Measurements from ENCODE around the gene CCHCR1.
"Not testable (repeated sequence)": the region's sequence is repeated elsewhere in the genome, so short reads cannot be mapped to it uniquely, and the experiment has no call there.

The CCHCR1 gene, protein sequence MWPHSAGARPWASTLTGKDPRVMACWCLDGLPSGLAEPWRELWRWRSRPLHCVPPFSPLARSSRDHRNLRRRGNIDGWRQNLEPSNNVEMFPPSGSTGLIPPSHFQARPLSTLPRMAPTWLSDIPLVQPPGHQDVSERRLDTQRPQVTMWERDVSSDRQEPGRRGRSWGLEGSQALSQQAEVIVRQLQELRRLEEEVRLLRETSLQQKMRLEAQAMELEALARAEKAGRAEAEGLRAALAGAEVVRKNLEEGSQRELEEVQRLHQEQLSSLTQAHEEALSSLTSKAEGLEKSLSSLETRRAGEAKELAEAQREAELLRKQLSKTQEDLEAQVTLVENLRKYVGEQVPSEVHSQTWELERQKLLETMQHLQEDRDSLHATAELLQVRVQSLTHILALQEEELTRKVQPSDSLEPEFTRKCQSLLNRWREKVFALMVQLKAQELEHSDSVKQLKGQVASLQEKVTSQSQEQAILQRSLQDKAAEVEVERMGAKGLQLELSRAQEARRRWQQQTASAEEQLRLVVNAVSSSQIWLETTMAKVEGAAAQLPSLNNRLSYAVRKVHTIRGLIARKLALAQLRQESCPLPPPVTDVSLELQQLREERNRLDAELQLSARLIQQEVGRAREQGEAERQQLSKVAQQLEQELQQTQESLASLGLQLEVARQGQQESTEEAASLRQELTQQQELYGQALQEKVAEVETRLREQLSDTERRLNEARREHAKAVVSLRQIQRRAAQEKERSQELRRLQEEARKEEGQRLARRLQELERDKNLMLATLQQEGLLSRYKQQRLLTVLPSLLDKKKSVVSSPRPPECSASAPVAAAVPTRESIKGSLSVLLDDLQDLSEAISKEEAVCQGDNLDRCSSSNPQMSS

DNA sequence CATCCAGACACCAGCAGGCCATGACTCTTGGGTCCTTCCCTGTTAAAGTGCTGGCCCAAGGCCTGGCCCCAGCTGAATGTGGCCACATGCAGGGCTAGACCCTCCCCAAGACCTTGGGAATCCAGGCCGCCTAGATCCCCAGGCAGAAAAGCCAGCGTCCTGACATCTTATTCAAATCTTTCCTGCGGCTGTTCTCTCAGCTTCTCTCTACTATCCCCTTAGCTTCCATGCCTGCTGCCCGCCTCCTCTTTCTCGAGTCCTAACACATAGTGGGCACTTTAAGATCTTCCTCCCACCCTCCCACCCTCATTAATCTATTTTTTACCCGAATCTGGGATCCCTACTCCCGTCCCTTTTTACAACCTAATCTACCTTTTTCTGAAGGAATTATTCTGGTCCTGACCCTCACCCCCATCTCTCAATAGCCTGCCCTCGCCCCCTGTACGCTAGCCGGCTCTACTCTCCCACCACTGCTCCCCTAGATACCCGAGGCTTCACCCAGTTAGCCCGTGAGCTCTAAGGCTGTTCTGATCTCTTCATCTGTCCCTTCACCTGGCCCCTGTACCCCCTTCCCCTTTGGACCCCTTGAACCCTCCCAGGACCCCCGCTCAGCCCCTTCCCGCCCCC lies at the start of gene CCHCR1:
Gene CCHCR1, minus strand, starts transcription at position 290 of the 627 bp plus-strand sequence. Its CDS starts 202 bp downstream, at position 88.
- no peak for DNase-seq

DNA sequence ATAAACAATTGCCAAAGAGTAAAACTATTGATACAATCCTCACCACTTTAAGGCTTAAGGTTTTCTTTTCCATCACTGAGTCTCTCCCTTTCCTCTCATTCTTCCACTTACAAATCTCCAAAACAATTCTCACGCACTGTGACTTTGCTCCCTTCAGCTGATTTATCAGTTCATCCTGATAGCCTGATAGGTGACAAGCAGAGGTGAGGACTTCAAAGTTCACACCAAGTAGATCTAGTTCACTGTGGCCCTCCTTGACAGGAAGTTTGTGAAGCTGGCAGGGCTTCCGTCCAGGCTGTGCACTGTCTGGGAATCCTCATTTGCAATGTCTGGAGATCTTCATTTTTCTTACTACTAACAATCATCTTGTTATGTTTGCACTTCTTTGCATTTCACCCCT lies 48.0 kb upstream of the CCHCR1 start:
- no peak for DNase-seq

DNA sequence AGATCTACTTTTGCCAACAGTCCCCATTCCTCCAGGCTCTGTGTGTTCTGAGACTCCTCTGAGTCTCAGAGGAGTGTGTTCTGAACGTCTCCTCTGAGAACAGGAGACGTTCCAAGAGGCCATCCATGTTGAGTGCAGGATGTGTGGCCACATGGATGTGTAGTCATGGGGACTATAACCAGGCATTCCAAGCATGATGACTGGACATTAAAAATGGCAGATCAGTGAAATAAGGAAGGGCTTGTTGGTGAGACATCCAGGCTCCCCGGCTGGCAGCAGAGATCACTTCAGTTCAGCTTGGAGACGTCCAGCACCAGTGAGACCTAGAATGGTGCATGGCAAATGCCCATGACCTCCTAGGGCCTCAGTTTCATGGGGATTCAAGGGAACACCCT lies 47.1 kb upstream of the CCHCR1 start:
- no peak for DNase-seq

DNA sequence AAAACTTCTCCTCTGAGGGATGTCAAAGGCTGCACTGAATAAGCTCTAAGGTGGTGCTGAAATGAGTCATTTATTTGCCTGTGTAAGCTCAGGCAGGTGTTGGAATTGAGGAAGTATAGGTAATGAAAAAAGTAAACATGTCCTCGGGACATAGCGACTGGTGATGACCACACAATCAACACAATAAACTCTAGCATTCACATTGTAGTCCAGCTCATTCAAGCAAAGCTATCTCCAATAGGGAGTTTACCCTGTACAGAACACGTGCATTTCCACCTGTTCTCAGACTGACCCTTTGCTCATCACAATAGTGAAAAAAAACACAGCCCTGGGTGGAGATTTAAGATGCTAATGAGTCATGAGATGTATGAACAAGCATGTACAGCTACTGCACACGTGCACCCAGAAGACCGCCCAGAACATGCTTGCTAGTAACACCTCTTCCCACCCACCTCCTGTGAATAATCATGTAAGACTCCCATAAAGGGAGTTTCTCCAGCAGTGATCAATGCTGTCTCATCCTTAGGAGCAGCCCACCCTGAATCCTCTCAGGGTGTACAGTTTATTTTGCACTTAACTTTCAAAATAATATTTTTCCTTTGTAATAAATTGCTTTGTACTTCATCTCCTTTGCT lies 45.9 kb upstream of the CCHCR1 start:
- peak; percentile 78 for DNase-seq

DNA sequence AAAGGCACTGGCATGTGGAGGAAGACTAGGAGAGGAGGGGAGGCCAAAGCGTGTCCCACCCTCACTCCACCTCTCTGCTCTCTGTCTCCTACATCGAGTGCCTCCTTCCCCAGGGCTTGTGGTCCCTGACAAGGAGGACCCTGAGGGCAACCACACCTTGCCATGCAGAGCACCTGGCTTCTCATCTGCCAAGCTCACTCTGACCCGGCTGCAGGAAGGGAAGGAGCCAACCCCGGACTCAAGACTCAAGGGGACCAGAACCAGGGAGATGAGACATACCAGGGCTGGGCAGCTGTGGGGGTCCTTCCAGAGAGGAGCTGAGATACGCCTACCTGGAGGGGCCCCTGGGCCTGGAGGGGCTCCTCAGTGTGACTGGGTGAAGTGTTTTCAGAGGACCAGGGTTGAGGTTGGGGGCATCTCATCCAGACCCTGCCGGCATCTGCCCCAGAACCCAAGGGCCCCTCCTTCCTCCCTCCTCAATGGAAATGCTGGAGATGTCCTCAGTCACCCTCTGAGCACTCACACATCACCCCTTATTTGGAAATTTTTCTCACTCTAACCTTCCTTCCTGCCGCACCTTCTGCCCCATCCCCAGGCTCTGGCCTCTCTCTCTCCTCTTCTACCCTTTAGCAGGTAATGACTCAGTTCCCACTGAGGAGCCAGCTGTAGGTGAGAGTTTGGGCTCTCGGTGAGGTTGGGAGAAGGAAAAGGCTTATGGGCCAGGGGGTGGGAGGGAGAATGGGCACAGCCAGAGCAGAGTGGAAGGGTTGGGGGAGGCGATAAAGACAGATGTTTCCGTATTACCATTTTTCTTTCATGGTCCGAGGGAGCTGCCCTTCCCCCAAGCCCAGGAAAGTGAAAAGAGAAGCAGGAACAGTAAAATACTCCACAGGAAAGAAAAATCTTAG lies 44.9 kb upstream of the CCHCR1 start:
- peak; percentile 52 for DNase-seq

DNA sequence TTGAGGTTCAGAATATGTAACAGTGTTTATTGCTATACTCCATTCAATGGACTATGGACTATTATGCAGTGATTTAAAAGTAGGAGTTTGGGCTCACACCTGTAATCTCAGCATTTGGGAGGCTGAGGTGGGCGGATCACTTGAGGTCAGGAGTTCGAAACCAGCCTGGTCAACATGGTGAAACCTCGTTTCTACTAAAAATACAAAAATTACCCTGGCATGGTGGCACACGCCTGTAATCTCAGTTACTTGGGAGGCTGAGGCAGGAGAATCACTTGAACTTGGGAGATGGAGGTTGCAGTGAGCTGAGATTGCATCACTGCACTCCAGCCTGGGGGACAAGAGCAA lies 41.5 kb upstream of the CCHCR1 start:
- DNase-seq, result not testable (repeated sequence)

DNA sequence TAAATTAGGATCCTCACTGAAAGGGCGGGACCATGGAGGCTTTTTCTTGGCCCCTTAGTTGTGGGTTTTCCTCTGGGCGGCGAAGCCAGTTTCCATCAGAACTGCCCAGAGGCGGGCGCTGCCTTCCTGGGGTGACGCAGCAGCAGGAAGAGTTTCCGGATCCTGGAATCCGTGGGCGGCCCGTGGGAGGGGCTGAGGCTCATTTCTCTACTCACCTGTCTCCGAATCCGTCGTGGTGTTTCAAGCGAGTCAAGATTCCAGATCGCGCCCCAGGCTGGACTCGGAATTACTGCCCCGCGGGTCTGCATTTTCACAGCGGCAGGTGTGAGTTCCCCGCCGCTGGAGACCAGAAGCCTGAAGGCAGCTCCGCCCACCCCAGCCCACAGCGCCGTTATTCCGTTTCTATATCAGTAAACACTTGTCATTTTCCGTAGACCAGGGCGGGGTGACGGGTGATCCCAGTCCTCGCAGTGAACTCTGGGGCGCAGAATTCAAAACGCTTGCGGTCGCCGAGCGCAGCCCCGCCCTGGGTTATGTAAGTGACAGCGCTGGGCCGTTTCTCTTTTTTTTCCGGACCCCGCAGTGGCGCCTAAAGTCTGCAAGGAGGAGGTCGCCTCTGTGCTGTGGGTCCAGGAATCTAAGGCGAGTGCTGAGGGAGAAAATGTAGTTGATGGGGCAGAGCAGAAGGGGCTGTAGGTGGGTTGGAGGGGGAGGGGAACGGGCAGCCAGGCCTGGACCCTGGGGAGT lies 40.1 kb upstream of the CCHCR1 start:
- DNase-seq, result peak; percentile 96

DNA sequence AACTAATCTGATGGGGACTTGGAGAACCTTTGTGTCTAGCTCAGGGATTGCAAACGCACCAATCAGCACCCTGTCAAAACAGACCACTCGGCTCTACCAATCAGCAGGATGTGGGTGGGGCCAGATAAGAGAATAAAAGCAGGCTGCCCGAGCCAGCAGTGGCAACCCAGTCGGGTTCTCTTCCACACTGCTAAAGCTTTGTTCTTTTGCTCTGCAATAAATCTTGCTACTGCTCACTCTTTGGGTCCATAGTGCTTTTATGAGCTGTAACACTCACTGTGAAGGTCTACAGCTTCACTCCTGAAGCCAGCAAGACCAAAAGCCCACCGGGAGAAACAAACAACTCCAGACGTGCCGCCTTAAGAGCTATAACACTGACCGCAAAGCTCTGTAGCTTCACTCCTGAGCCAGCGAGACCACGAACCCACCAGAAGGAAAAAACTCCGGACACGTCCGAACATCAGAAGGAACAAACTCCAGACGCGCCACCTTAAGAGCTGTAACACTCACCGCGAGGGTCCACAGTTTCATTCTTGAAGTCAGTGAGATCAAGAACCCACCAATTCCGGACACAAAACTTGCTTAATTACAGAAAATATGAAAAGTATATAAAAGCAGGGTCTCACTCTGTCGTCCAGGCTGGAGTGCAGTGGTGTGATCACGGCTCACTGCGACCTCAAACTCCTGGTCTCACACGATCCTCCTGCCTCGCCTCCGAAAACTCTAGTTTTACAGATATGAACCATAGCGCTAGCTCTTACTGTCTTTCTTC lies 38.8 kb upstream of the CCHCR1 start:
- not testable (repeated sequence) for DNase-seq

DNA sequence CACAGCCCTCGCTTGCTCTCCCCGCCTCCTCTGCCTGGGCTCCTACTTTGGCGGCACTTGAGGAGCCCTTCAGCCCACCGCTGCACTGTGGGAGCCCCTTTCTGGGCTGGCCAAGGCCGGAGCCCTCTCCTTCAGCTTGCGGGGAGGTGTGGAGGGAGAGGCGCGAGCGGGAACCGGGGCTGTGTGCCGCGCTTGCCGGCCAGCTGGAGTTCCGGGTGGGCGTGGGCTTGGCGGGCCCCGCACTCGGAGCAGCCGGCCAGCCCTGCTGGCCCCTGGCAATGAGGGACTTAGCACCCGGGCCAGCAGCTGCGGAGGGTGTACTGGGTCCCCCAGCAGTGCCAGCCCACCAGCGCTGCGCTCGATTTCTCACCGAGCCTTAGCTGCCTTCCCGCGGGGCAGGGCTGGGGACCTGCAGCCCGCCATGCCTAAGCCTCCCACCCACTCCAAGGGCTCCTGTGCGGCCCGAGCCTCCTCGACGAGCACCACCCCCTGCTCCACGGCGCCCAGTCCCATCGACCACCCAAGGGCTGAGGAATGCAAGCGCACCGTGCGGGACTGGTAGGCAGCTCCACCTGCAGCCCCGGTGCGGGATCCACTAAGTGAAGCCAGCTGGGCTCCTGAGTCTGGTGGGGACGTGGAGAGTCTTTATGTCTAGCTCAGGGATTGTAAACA lies 37.8 kb upstream of the CCHCR1 start:
- DNase-seq, result not testable (repeated sequence)

DNA sequence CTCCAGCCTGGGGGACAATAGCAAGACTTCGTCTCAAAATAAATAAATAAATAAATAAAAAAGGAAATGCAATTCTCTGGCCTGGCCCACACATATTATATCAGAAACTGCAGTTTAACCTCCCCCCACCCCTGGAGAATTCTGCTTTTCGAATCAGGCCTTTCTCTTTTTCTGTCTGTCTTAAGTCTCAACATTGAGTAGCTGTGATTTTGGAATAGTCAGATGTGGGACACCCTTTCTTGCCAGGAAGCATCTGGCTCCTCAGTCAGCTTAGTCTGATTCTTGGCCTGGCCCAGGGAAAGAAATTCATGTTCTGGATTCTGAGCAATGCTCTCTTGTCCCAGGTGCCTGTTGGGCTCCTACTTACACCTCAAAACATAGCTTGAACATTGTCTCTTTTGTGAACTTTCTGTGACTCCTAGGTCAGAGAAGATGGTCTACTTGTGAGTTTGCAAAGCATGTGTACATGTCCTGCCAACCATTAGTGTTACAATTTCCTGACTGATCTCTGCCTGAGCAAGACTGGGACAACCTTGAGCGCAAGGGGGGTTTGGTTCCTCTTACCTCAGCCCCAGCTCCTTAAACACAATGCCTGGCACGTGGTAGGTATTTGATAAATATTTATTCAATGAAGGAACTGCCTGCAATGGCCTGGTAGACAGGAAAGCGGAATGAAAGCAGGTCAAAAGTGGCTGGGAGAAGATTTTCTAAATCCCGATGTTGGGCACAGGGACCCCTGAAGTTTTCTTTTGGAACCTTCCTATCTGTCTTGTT lies 36.6 kb upstream of the CCHCR1 start:
- no peak for DNase-seq

DNA sequence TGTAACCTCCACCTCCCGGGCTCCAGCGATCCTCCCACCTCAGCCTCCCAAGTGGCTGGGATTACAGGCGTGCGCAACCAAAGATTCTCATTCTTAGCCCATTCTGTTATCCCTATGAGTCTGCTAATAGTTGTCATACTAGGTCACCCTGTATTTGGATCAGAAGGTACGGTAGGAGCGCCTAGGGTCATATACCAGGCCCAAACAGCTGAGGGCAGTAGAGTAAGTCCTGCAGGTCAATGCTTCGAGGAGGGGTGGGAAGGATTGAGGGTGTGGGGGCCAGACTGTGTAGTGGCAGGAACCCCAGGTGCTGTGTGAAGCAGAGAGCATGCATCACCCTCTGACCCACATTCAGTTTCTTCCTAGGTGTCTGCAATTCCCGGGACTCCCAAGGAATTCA lies 35.6 kb upstream of the CCHCR1 start:
- no peak for DNase-seq

DNA sequence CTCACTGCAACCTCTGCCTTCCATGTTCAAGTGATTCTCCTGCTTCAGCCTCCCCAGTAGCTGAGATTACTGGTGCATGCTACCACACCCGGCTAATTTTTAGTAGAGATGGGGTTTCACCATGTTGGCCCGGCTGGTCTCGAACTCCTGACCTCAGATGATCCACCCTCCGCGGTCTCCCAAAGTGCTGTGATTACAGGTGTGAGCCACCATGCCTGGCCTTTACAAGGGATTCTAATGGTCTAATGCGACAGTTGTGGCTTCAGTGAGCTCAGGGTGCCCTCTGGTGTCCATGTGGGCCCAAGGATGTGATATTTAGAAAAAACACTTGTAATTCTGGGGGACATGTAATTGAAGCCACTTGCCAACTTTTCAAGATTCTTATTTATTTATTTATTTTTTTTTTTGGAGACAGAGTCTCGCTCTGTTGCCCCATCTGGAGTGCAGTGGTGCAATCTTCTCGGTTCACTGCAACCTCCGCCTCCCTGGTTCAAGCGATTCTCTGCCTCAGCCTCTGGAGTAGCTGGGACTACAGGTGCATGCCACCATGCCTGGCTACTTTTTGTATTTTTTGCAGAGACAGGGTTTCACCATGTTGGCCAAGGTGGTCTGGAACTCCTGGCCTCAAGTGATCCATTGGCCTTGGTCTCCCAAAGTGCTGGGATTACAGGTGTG lies 35.0 kb upstream of the CCHCR1 start:
- peak; percentile 68 for DNase-seq

DNA sequence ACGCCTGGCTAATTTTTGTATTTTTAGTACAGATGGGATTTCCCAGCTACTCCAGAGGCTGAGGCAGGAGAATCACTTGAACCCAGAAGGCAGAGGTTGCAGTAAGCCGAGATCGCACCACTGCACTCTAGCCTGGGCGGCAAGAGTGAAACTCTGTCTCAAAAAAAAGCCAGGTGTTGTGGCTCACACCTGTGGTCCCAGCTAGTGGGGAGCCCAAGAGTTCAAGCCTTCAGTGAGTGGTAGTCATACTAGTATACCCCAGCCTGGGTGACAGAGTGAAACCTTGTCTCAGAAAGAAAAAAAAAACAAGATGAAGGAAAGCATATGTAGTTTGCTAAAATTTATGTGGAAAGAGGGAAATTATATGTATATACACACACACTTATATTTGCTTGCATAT lies 32.9 kb upstream of the CCHCR1 start:
- no peak for DNase-seq

DNA sequence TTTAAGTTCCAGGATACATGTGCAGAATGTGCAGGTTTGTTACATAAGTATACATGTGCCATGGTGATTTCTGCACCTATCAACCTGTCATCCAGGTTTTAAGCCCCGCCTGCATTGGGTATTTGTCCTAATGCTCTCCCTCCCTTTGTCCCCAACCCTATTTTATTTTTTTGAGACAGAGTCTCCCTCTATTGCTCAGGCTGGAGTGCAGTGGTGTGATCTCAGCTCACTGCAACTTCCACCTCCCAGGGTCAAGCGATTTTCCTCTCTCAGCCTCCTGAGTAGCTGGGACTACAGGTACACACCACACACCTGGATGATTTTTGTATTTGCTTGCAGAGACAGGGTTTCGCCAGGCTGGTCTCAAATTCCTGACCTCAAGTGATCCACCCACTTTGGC lies 31.6 kb upstream of the CCHCR1 start:
- not testable (repeated sequence) for DNase-seq

DNA sequence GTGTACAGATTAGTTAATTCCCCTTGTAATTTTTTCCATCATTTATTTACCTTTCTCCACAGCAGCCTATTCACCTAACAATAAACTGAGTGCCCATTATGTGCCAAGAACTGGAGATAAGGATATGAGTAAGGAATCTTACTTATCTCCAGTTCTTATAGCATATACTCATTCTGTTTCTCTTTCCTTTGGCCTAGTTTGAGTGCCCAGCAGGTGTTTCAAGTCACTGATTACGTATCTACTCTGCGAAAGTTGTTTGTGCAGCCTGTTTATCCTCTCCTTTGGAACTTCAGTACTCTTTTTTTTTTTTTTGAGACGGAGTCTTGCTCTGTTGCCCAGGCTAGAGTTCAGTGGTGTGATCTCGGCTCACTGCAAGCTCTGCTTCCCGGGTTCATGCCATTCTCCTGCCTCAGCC lies 30.2 kb upstream of the CCHCR1 start:
- DNase-seq, result no peak

DNA sequence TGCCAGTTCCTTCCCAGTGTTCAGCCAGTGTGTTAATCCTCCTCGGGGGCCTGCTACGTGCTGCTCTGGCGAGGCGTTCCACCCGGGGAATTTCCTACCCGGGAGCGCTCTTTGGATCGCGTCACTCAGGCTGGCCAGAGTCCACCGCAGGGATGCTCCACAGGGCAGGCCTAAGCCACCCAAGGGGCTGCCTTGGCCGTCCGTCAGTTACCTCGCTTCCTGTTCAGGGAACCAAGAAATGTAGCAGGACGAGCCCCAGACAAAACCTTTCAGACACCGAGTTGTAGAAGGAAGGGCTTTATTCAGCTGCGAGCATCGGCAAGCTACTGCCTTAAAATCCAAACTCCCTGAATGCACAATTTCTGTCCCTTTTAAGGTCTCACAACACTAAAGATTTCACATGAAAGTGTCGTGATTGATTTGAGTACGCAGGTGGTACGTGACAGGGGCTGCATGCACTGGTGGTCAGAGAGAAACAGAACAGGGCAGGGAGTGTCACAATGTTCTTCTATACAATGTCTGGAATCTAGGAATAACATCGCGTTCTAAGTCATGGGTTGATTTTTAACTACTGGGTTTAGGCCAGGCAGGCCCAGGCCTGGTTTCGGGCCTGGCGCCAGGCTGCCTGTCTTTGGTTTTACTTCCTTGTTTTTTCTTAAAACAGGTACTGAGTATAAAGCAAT lies 28.6 kb upstream of the CCHCR1 start:
- DNase-seq, result no peak

DNA sequence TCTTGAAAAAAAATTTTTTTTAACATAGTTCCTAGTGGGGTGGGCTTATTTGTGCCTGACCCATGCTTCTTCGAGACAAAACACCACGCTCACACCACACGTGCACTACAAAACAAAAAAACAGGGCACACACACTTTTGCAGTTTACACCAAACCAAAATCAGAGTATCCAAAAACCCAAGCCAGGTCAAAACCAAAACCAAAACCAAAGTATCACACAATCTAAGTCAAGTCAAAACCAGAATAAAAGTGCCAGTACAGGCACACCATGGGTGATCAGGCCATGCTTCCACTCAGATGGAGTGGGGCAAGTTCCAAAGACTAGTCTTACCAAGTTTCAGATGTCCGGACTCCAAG lies 28.1 kb upstream of the CCHCR1 start:
- DNase-seq, result peak; percentile 51

DNA sequence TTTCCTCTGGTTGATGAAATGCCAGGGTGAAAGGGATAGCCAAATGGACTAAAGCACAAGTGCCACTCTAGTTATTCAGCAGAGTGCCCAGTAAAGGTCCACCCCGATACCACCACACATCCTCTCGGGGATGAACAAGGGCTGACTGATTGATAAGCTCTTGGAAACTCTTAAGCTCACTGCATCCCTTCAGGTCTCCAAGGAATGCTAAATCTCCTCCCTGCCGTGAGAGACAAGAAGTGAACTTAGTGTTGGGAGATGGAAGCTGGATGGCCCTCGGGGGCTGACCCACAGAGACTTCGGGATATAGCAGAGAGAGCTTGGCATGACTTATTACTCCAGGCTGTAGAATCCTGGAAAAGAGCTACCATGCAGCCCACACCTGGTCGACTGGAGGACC lies 26.3 kb upstream of the CCHCR1 start:
- not testable (repeated sequence) for DNase-seq
